Suprapubic skin (tissue), 3 donors: ENCODE measurements around the gene EPHA2.

Experiments used
- EP300 ChIP-seq: sonication (generic); formaldehyde crosslinking; IDR thresholded peaks from one replicate; pipeline ENCODE4 v1.6.1; 2017; ENCODE audit warnings: antibody characterized with exemption
- POLR2A ChIP-seq, 2 donors: fragments of 450-650 bp; IDR thresholded peaks; one replicate each; pipeline ENCODE4 v1.6.1; 2017; ENCODE audit warnings: antibody characterized with exemption in 2 of 2, mild to moderate bottlenecking in 2 of 2, moderate library complexity in 2 of 2
- TF ChIP-seq, protein P1 (sequence below), 2 donors: fragments of 200-600 bp in 1 of 2; fragments of 450-650 bp in 1 of 2; sonication (generic) in 1 of 2; IDR thresholded peaks; one replicate each; pipeline ENCODE4 v1.5.1; 2016 to 2019; ENCODE audit warnings: antibody characterized with exemption in 2 of 2, mild to moderate bottlenecking in 1 of 2, moderate library complexity in 1 of 2

DNA sequence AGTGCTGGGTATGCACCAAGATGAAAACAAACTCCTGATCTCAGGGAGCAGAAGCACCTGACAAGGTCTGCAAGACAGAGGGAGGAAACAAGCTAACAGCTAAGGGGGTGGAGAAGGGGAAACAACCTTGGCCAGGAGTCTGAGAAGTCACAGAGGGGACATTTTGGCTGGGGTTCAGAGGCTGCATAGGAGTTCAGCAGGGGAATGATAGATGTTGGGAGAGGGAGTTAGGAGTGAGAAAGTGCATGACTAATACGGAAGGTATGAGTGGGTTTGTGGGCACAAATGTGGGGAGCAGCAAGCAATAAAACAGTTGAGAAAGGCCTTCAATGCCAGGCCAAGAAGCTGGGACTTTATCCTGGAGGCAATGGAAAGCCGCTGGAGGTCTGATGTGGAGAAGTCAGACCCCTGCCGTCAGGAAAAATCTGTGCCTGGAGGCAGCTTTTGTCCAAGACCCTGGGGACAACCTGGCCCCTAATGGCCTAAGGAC is 16.4 kb downstream of the EPHA2 start:
- TF ChIP-seq POLR2A (IDR thresholded peaks at IDR 0.05) (no peak), EP300 (no peak)
- TF ChIP-seq, protein P1, sequence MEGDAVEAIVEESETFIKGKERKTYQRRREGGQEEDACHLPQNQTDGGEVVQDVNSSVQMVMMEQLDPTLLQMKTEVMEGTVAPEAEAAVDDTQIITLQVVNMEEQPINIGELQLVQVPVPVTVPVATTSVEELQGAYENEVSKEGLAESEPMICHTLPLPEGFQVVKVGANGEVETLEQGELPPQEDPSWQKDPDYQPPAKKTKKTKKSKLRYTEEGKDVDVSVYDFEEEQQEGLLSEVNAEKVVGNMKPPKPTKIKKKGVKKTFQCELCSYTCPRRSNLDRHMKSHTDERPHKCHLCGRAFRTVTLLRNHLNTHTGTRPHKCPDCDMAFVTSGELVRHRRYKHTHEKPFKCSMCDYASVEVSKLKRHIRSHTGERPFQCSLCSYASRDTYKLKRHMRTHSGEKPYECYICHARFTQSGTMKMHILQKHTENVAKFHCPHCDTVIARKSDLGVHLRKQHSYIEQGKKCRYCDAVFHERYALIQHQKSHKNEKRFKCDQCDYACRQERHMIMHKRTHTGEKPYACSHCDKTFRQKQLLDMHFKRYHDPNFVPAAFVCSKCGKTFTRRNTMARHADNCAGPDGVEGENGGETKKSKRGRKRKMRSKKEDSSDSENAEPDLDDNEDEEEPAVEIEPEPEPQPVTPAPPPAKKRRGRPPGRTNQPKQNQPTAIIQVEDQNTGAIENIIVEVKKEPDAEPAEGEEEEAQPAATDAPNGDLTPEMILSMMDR (IDR thresholded peaks at IDR 0.05): no peak
